Prostate gland (tissue), 2 donors: ENCODE measurements around the gene CTIF. TPM values are rescaled to one million over a fixed set of nuclear protein-coding genes. Genes with fewer than 3 reads are reported as not detected.

Experiments
- DNase-seq: peaks from one replicate; pipeline ENCODE4 v3.0.0-alpha.2; 2019; ENCODE audit warnings: low spot score
- H3K27ac ChIP-seq, 2 donors: fragments of 200-600 bp; sonication (generic); 2 replicates each; pipeline ENCODE4 v1.5.1; 2017 to 2019
- H3K27me3 ChIP-seq: fragments of 200-600 bp; sonication (generic); replicated peaks from 2 replicates; pipeline ENCODE4 v1.5.1; 2019; ENCODE audit not compliant: insufficient read depth
- H3K36me3 ChIP-seq, 2 donors: fragments of 200-600 bp; sonication (generic); 1 replicate in 1 of 2; 2 replicates in 1 of 2; pipeline versions ENCODE4 v1.5.1 to v1.8.1; 2017 to 2019
- H3K4me1 ChIP-seq: fragments of 200-600 bp; sonication (generic); replicated peaks from 2 replicates; pipeline ENCODE4 v1.5.1; 2019
- H3K4me3 ChIP-seq, 2 donors: fragments of 200-600 bp; sonication (generic); 2 replicates each; pipeline ENCODE4 v1.5.1; 2017 to 2019
- H3K9me3 ChIP-seq: fragments of 200-600 bp; sonication (generic); 2 replicates; pipeline ENCODE4 v1.5.1; 2017
- POLR2A ChIP-seq: fragments of 450-650 bp; IDR thresholded peaks from one replicate; pipeline ENCODE4 v1.6.1; 2016; ENCODE audit warnings: antibody characterized with exemption, mild to moderate bottlenecking
- POLR2AphosphoS5 ChIP-seq: sonication (generic); formaldehyde crosslinking; IDR thresholded peaks from one replicate; pipeline ENCODE4 v1.6.1; 2017; ENCODE audit warnings: antibody characterized with exemption
- WGBS: methylation state at CpG from one replicate; pipeline ENCODE4 v1.1.5; 2018; 5-methylcytosine and 5-hydroxymethylcytosine counted together
- intact Hi-C: fragments of 100-400 bp; cut with DNase I; formaldehyde crosslinking; loops from one replicate; pipeline ENCODE4 v1.14.2; 2022
- total RNA-seq, 2 donors: library from RNA; depleted of rRNA; stranded (reverse); fragments of >200 nt; gene quantifications; one replicate each; pipeline ENCODE4 v1.1.0, GENCODE V29; 2016
- TF ChIP-seq, protein P1 (sequence below), 4 experiments: fragments of 200-600 bp in 2 of 4; fragments of 450-650 bp in 2 of 4; sonication (generic) in 2 of 4; IDR thresholded peaks; 1 replicate in 3 of 4; 2 replicates in 1 of 4; pipeline ENCODE4 v1.5.1; 2016 to 2019; ENCODE audit warnings: antibody characterized with exemption in 4 of 4, mild to moderate bottlenecking in 2 of 4, moderate library complexity in 2 of 4

Gene CTIF
- total RNA-seq, 2 donors from 2014 or later, result 8.1 to 57.9 TPM

DNA sequence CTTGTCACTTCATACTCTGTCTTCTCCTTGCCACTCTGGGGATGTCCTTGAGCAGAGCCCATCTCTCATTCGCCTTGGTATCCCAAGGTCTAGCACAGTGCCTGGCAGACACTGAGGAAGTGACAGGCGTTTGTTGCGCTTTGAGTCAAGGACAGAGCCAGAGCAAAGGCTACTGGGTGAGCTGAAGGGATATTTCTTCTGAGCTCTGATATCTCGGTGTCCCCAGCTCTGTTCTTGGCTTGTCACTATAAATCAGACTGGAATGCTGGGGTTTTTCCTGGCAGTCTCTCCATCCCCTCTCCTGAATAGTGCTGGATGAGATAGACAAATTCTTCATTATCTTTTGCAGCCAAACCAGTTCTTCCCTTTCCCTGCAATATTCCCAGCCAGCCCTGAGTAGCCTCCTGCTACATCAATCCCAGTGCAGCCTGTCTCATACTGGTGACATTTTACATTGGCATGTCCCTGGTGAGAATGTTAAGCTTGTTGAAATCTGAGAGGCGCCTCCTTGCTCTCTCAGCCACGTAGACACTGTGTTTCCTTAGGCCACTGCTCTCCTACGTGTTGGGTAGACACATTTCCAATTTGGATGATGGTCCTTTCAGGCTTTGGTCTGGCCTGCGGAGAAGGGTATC lies 61.7 kb downstream of the CTIF start:
- no peaks in the 10 kb centered on the region for H3K9me3 ChIP-seq
- intact Hi-C loops, result no loop called here

DNA sequence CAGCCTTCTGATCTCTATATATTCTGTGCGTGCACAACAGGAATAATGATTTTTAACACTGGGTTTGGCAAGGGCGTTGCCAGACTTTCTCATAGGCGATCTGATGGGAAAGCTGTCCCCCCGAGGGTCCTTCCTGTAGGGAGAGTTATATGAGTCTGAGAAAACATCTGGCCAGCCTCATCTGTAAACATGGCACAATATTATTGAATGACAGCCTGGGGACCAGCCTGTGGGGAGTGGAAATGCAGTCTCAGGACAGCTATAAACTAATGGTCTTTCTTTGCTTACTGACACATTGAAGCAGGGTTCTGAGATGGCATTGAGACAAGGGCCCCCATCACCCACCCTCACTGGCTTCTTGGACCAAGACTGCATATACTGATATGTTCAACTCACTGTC lies 62.5 kb downstream of the CTIF start:
- no peak for DNase-seq
- Histone ChIP-seq H3K4me3 (no peak overlapping the region), H3K36me3 (no peaks in the 10 kb centered on the region), H3K9me3 (no peaks in the 10 kb centered on the region), H3K27ac (no peak overlapping the region), H3K27me3 (no peaks in the 10 kb centered on the region), H3K4me1 (no peaks in the 10 kb centered on the region)
- 79% methylated on average over 4 of the region's 4 CpGs for WGBS
- intact Hi-C loops, result no loop called here
- TF ChIP-seq POLR2A (no peak), POLR2AphosphoS5 (no peak)
- TF ChIP-seq, protein P1, sequence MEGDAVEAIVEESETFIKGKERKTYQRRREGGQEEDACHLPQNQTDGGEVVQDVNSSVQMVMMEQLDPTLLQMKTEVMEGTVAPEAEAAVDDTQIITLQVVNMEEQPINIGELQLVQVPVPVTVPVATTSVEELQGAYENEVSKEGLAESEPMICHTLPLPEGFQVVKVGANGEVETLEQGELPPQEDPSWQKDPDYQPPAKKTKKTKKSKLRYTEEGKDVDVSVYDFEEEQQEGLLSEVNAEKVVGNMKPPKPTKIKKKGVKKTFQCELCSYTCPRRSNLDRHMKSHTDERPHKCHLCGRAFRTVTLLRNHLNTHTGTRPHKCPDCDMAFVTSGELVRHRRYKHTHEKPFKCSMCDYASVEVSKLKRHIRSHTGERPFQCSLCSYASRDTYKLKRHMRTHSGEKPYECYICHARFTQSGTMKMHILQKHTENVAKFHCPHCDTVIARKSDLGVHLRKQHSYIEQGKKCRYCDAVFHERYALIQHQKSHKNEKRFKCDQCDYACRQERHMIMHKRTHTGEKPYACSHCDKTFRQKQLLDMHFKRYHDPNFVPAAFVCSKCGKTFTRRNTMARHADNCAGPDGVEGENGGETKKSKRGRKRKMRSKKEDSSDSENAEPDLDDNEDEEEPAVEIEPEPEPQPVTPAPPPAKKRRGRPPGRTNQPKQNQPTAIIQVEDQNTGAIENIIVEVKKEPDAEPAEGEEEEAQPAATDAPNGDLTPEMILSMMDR (IDR thresholded peaks at IDR 0.05), result no peak

More for the DNA sequence above, 61.7 kb downstream of the CTIF start:
- no peak overlapping the region for H3K27ac ChIP-seq
- whole genome bisulfite sequencing, result 62% methylated on average over 8 of the region's 8 CpGs
- H3K4me1 ChIP-seq, result no peaks in the 10 kb centered on the region
- TF ChIP-seq POLR2AphosphoS5 (no peak), POLR2A (no peak)
- TF ChIP-seq, protein P1 (IDR thresholded peaks at IDR 0.05), result no peak
- H3K27me3 ChIP-seq, result no peaks in the 10 kb centered on the region
- H3K36me3 ChIP-seq, result no peaks in the 10 kb centered on the region
- no peak overlapping the region for H3K4me3 ChIP-seq
- no peak for DNase-seq

DNA sequence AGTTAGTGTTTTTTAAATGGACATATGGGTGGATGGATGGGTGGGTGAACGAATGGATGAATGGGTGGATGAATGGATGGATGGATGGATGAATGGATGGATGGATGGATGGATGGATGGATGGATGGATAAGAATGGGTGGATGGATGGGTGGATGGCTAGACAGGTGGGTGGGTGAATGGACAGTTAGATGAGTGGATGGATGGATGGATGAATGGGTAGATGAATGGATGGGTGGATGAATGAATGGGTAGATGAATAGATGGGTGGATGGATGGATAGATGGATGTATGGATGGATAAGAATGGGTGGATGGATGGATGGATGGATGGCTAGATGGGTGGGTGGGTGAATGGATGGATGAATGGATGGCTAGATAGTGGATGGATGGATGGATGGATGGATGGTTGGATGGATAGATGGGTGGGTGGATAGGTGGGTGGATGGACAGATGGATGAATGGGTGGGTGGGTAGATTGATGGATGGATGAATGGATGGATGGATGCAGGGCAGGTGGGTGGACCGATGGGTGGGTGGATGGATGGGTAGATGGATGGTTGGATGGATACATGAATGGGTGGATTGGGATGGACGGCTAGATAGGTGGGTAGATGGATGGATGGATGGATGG lies 64.0 kb downstream of the CTIF start:
- WGBS, result 93% methylated on average over 3 of the region's 3 CpGs
- intact Hi-C loops, result no loop called here
- no peaks in the 10 kb centered on the region for H3K4me1 ChIP-seq
- H3K27ac ChIP-seq, result no peak overlapping the region
- no peak overlapping the region for H3K4me3 ChIP-seq
- no peak for DNase-seq
- TF ChIP-seq POLR2A (no peak), POLR2AphosphoS5 (no peak)
- TF ChIP-seq, protein P1 (IDR thresholded peaks at IDR 0.05), result no peak
- H3K36me3 ChIP-seq, result no peaks in the 10 kb centered on the region
- no peaks in the 10 kb centered on the region for H3K27me3 ChIP-seq
- no peaks in the 10 kb centered on the region for H3K9me3 ChIP-seq

DNA sequence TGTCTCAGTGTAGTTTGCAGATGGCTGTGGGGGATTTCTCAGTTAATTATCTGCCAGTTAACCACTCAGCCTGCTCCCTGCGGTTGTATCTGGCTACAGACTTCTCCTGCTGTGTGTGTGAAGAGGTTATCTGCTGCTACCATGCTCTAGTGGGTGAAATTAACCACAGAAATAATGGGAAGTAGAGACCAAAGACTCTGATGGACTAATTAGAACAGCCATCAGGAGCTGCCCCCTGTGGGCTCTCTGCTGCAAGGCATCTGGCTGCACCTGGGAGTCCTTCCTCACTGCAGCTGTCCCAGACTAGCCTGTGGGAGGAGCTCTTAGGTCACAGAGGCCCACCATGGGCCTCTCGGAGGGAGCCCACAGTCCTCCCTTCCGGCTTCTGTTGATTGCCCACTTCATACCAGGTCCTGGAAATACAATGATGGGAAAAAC lies 66.6 kb downstream of the CTIF start:
- DNase-seq, result no peak

More for the DNA sequence above, 66.6 kb downstream of the CTIF start:
- no peaks in the 10 kb centered on the region for H3K27me3 ChIP-seq
- H3K36me3 ChIP-seq, result no peaks in the 10 kb centered on the region
- WGBS, result 82% methylated on average over 3 of the region's 3 CpGs
- intact Hi-C loops, result no loop called here
- H3K4me3 ChIP-seq, result no peak overlapping the region
- H3K4me1 ChIP-seq, result no peaks in the 10 kb centered on the region
- no peak overlapping the region for H3K27ac ChIP-seq
- H3K9me3 ChIP-seq, result no peaks in the 10 kb centered on the region
- TF ChIP-seq POLR2A (no peak), POLR2AphosphoS5 (no peak)
- TF ChIP-seq, protein P1 (IDR thresholded peaks at IDR 0.05), result no peak
